Skeletal muscle tissue (tissue), 4 donors: ENCODE measurements around the gene NRP1. TPM values are rescaled to one million over a fixed set of nuclear protein-coding genes. Genes with fewer than 3 reads are reported as not detected.
"Not testable (repeated sequence)": the region's sequence is repeated elsewhere in the genome, so short reads cannot be mapped to it uniquely, and the experiment has no call there.

Source experiments
- H3K27ac ChIP-seq: one replicate; pipeline ENCODE4 v1.7.0; 2013; ENCODE audit warnings: mild to moderate bottlenecking, low read depth, low read length, inconsistent platforms
- H3K27me3 ChIP-seq, 3 donors: one replicate each; pipeline ENCODE4 v1.7.0; 2013; ENCODE audit warnings: low read length in 3 of 3; ENCODE audit not compliant: control insufficient read depth in 3 of 3, insufficient read depth in 3 of 3
- H3K36me3 ChIP-seq, 3 donors: one replicate each; pipeline ENCODE4 v1.7.0; 2013; ENCODE audit warnings: low read length in 3 of 3; ENCODE audit not compliant: control insufficient read depth in 3 of 3, insufficient read depth in 3 of 3
- H3K4me1 ChIP-seq, 3 donors: one replicate each; pipeline ENCODE4 v1.7.0; 2013; ENCODE audit warnings: low read length in 3 of 3, mild to moderate bottlenecking in 3 of 3; ENCODE audit not compliant: control insufficient read depth in 3 of 3, insufficient read depth in 3 of 3
- H3K4me3 ChIP-seq, 3 donors: one replicate each; pipeline ENCODE4 v1.7.0; 2013; ENCODE audit warnings: low read length in 3 of 3
- H3K9ac ChIP-seq, 3 donors: one replicate each; pipeline ENCODE4 v1.7.0; 2013; ENCODE audit warnings: low read length in 3 of 3, mild to moderate bottlenecking in 3 of 3, moderate library complexity in 2 of 3, low read depth in 1 of 3
- H3K9me3 ChIP-seq, 3 donors: one replicate each; pipeline ENCODE4 v1.7.0; 2013; ENCODE audit warnings: low read length in 3 of 3; ENCODE audit not compliant: control insufficient read depth in 3 of 3
- total RNA-seq: library from RNA; depleted of rRNA; stranded (reverse); fragments of >200 nt; gene quantifications from one replicate; pipeline ENCODE4 v1.2.3, GENCODE V29; 2014
- donor health status: Osteomylitis.

NRP1 gene
- total RNA-seq, 1 donor from 2014 or later, result 120 TPM

DNA sequence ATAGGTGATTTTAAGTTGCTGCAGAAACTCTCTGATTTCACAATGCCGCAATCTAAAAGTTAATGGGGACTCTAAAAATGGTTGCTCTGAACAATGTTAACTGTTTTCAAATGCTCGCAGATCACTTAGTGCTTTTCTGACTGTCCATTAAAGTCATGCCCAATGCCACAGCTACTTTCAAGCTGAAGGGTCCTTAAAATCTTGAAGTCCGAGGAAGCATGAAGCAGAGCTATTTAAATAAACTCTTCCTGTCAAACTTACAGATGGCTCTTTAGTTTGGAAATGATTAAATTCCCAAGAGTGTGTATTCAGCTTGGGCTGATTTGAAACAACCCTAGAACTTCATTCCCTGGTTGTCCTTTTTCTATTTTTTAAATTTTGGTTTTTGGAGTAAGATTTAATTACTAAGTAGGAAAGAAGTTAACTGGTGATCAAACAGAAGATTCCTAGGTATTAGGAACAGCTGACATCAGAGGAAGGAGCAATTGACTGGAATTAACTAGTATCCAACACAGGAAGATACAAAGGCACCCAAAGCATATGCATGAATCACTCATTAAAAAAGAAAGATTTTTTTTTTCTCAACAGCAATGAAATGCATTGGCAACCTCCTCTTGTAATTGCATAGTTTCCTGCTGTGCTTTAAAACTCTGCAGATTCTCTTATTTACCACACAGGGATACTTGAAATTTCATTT lies 105.1 kb downstream of the NRP1 start:
- Histone ChIP-seq H3K4me3 (no peak overlapping the region), H3K9ac (peak overlapping the region in 1 of 3 donors; percentile 28), H3K36me3 (peaks cover 3 to 21% (median 20%) of the 10 kb centered on the region in 3 donors), H3K9me3 (no peaks in the 10 kb centered on the region), H3K4me1 (peaks cover 0 to 18% (median 0%) of the 10 kb centered on the region in 3 donors), H3K27me3 (no peaks in the 10 kb centered on the region), H3K27ac (no peak overlapping the region)

DNA sequence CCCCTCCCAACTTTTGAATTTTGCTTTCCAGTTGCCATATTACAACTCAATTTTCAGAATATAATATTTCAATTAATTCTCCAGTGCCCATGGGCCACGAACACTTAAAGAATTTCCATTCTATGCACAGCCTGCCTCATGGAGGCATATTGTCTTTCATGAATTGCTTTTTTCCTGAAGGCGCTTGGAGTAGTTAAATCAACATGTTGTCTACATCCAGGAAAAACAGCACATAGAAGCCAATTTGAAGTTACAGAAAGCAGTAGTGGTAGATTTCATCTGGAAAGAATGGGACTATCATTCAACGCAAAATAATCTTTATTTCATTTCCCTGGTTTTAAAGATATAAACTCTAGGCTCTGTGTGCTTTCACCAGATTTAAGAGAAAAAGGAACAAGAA lies 106.0 kb downstream of the NRP1 start:
- H3K27me3 ChIP-seq, result no peaks in the 10 kb centered on the region
- H3K4me1 ChIP-seq, result peaks cover 0 to 18% (median 5%) of the 10 kb centered on the region in 3 donors
- no peak overlapping the region for H3K9ac ChIP-seq
- no peak overlapping the region for H3K27ac ChIP-seq
- no peaks in the 10 kb centered on the region for H3K9me3 ChIP-seq
- H3K4me3 ChIP-seq, result no peak overlapping the region
- peaks cover 7 to 29% (median 29%) of the 10 kb centered on the region in 3 donors for H3K36me3 ChIP-seq

DNA sequence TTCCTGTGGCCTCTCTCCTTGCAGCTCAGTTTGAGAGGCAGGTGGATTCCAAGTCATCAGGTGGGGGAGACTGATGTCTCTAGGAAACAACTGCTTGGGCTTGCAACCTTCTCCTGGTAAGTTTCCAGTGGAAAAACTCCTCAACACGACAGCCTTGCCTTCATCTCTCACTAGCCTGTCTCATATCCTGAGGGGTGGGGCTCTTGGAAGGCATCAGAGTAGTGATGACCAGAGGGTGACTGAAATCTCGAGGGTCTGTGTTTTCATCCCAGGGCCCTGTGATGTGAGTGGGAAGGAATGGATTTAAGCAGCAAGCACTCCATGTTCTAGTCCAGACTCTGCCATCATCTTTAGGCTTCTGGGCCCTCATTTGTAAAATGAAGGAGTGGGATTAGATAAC lies 107.0 kb downstream of the NRP1 start:
- peaks cover 3 to 18% (median 5%) of the 10 kb centered on the region in 3 donors for H3K4me1 ChIP-seq
- no peaks in the 10 kb centered on the region for H3K9me3 ChIP-seq
- no peak overlapping the region for H3K4me3 ChIP-seq
- peaks cover 7 to 34% (median 34%) of the 10 kb centered on the region in 3 donors for H3K36me3 ChIP-seq
- no peaks in the 10 kb centered on the region for H3K27me3 ChIP-seq
- no peak overlapping the region for H3K9ac ChIP-seq
- no peak overlapping the region for H3K27ac ChIP-seq

DNA sequence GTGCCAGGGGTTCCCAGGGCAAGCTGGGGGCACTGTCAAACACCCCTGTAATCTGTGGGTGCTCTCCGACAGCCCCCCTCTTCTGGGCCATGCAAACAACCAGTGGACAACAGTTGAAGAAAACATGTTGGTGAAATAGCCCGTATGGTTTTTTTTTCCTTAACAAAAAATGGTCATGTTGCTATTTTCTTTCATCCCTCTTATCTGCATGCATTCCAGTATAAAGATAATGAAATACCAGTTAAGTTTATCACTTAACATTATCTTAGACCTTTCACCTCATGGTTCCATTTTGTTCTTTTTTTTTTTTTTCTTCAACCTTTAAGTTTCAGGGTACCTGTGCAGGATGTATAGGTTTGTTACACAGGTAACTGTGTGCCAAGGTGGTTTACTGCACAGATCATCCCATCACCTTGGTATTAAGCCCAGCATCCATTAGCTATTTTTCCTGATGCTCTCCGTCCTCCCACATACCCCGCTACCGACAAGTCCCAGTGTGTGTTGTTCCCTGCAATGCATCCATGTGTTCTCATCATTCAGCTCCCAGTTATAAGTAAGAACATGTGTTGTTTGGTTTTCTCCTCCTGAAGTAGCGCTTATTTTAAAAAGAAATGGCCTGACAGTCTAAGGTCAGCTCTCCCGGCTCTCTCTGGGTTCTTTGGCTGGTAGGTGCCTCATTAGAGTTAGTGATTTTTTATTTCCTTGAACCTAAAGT lies 110.1 kb downstream of the NRP1 start:
- Histone ChIP-seq H3K4me1 (peaks cover 3 to 9% (median 5%) of the 10 kb centered on the region in 3 donors), H3K27ac (no peak overlapping the region)

DNA sequence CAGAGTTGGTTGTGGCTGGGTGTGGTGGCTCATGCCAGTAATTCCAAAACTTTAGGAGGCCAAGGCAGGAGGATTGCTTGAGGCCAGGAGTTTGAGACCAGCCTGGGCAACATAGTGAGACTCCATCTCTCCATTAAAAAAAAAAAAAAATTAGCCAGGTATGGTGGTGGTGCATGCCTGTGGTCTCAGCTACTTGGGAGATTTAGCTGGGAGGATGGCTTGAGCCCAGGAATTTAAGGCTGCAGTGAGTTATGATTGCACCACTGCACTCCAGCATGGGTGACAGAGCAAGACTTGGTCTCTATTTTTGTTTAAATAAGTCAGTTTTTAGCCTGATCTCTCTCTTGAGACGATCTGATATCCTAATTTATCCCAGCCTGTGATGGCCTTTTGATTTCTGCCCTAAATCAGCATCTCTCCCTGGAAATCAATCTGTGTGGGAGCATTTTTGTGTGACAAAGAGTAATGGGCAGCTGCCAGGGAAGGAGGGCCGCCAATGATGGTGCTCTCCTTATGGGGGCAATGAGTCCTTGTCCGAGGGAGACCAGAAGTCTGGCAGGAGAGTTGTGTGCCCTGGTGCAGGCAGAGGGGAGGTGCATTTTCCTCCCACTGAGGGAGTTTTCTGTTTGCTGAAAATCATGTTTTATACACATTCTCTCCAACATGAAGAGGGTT lies 111.0 kb downstream of the NRP1 start:
- Histone ChIP-seq H3K27ac (no peak overlapping the region), H3K36me3 (peaks cover 21 to 52% (median 45%) of the 10 kb centered on the region in 3 donors), H3K9ac (no peak overlapping the region), H3K4me1 (peaks cover 3 to 5% (median 4%) of the 10 kb centered on the region in 3 donors), H3K4me3 (no peak overlapping the region), H3K27me3 (no peaks in the 10 kb centered on the region), H3K9me3 (no peaks in the 10 kb centered on the region)

More for the DNA sequence above, 110.1 kb downstream of the NRP1 start:
- H3K4me3 ChIP-seq, result no peak overlapping the region
- H3K36me3 ChIP-seq, result peaks cover 13 to 43% (median 38%) of the 10 kb centered on the region in 3 donors
- no peaks in the 10 kb centered on the region for H3K27me3 ChIP-seq
- no peak overlapping the region for H3K9ac ChIP-seq
- no peaks in the 10 kb centered on the region for H3K9me3 ChIP-seq

DNA sequence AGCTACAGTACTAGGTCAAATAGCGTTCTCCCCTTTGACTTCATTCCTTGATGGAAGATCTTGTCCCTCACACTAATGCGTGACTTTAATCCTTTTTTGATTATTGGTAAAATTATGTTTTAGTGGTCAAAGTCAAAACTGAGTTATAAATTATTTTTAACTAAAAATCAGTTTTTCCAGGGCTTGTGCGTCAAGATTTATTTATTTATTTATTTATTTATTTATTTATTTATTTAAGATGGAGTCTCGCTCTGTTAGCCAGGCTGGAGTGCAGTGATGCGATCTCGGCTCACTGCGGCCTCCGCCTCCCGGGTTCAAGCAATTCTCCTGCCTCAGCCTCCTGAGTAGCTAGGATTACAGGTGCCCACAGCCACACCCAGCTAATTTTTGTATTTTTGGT lies 112.2 kb downstream of the NRP1 start:
- not testable (repeated sequence) for H3K4me1 ChIP-seq, H3K27ac ChIP-seq, H3K27me3 ChIP-seq, H3K9me3 ChIP-seq, H3K4me3 ChIP-seq, H3K9ac ChIP-seq
- peaks cover 21 to 51% (median 51%) of the 10 kb centered on the region in 3 donors for H3K36me3 ChIP-seq

DNA sequence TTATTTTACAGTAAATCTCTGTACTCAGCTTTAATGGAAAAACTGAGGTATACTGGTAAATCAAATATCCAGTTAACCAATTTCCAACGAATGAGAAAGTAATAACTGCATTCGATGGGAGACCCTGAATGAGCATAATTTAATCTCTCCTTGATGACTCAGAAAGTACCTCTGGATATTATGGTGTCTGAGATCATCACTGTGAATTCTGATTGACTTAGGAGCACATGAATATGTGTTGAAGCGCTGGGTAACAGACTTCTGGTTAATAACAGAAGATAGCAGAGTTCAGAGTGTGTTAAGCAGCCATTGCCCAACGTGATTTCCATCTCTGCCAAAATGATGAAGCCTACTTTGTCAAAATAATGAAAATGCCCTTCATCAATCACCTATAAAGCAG lies 116.6 kb downstream of the NRP1 start:
- Histone ChIP-seq H3K36me3 (peaks cover 27 to 46% (median 43%) of the 10 kb centered on the region in 3 donors), H3K4me1 (peaks cover 0 to 1% (median 0%) of the 10 kb centered on the region in 3 donors), H3K9ac (no peak overlapping the region), H3K4me3 (no peak overlapping the region), H3K9me3 (no peaks in the 10 kb centered on the region), H3K27ac (no peak overlapping the region), H3K27me3 (no peaks in the 10 kb centered on the region)

DNA sequence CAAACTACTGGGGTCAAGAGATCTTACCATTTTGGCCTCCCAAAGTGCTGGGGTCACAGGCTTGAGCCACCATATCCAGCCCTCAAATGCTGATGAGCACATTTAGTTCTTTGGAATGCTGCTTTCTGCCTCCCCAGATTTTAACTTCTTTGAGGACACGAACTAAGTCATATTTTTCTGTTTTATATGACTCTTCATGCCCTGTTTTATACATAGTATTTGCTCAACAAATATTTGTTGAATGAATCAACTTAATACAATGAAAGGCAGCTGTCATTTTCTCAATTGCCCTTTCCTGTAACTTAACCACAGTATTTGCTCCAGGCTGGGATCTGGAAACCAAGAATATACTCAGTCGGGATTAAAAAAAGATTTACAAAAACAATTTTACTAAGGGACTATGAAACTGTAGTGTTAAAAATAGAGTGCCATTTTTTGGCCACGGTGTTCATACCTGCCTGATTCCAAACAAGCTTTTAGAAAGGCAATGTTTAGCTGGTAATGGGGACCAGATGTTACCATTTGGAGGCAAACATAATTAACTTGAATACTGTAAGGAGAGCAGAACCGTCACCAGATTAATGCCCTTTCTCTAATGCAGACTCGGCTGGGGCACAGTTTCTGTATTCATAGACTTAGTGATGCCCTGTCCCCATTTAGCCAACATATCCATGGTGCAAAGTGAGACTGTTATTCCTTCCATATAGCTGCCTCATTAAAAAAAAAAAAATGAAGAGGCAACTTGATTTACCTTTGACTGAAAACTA lies 117.6 kb downstream of the NRP1 start:
- Histone ChIP-seq H3K4me3 (no peak overlapping the region), H3K36me3 (peaks cover 28 to 48% (median 44%) of the 10 kb centered on the region in 3 donors), H3K9me3 (no peaks in the 10 kb centered on the region), H3K27me3 (no peaks in the 10 kb centered on the region), H3K4me1 (no peaks in the 10 kb centered on the region), H3K27ac (no peak overlapping the region), H3K9ac (no peak overlapping the region)

DNA sequence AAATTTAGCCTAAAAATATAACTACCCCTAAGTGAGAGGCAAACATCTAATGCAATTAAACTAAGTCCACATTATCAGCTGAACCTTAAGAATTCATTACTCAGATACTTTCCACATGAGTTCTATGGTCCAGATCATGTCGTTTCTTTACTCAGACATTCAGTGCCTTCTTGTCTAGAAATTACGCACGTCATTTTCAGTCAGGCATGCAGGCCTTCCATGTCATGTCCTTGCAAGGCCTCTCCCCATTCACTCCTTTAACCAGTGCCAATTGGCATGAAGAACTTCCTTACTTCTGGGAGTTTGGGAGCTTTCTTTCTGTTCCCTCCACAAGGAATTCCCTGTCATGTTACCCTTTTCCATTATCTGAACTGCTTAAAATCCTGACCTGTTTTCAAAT lies 118.8 kb downstream of the NRP1 start:
- Histone ChIP-seq H3K9me3 (no peaks in the 10 kb centered on the region), H3K4me1 (no peaks in the 10 kb centered on the region), H3K27me3 (no peaks in the 10 kb centered on the region), H3K4me3 (no peak overlapping the region), H3K27ac (peak overlapping the region; percentile 25), H3K9ac (no peak overlapping the region), H3K36me3 (peaks cover 22 to 48% (median 48%) of the 10 kb centered on the region in 3 donors)
